Mesothelial cell of epicardium (in vitro differentiated cells): ENCODE data around the gene ZNF438. TPM values are rescaled to one million over a fixed set of nuclear protein-coding genes. Genes with fewer than 3 reads are reported as not detected.
"Not testable (repeated sequence)": the region's sequence is repeated elsewhere in the genome, so short reads cannot be mapped to it uniquely, and the experiment has no call there.

Experiments
- DNase-seq, 2 experiments: peaks; one replicate each; pipeline ENCODE4 v3.0.0; 2021; ENCODE audit warnings: low spot score in 2 of 2; ENCODE audit not compliant: unreplicated experiment in 2 of 2
- H3K27ac Mint-ChIP-seq: 2 replicates; pipeline ENCODE4 v1.8.0; 2021; ENCODE audit warnings: mixed read lengths
- H3K27me3 Mint-ChIP-seq: 2 replicates; pipeline ENCODE4 v1.8.0; 2021; ENCODE audit warnings: low read depth, mixed read lengths
- H3K36me3 Mint-ChIP-seq: 2 replicates; pipeline ENCODE4 v1.8.0; 2021; ENCODE audit warnings: mixed read lengths
- H3K4me1 Mint-ChIP-seq: 2 replicates; pipeline ENCODE4 v1.8.0; 2021; ENCODE audit warnings: mixed read lengths
- H3K4me3 Mint-ChIP-seq: 2 replicates; pipeline ENCODE4 v1.8.0; 2021; ENCODE audit warnings: mild to moderate bottlenecking, moderate library complexity, mixed read lengths
- H3K9me3 Mint-ChIP-seq: 2 replicates; pipeline ENCODE4 v1.8.0; 2021; ENCODE audit warnings: mixed read lengths
- total RNA-seq: library from RNA; stranded (reverse); gene quantifications from 3 replicates; pipeline ENCODE4 v1.2.1, GENCODE V29; 2021
- TF ChIP-seq, protein P1 (sequence below): fragments of 200-600 bp; sonication (generic); IDR thresholded peaks from one replicate; pipeline ENCODE4 v1.5.0; 2021; ENCODE audit warnings: antibody characterized with exemption; ENCODE audit not compliant: unreplicated experiment

The ZNF438 gene
- total RNA-seq, 1 donor from 2014 or later = 6.0 TPM

- H3K27ac Mint-ChIP-seq = no peak overlapping the region
- no peaks in the 10 kb centered on the region for H3K36me3 Mint-ChIP-seq
- H3K27me3 Mint-ChIP-seq = no peaks in the 10 kb centered on the region
- no peak overlapping the region for H3K4me3 Mint-ChIP-seq
- peaks cover 11% of the 10 kb centered on the region for H3K4me1 Mint-ChIP-seq
- DNase-seq = no peak
- H3K9me3 Mint-ChIP-seq = peaks cover 3% of the 10 kb centered on the region
- TF ChIP-seq, protein P1, sequence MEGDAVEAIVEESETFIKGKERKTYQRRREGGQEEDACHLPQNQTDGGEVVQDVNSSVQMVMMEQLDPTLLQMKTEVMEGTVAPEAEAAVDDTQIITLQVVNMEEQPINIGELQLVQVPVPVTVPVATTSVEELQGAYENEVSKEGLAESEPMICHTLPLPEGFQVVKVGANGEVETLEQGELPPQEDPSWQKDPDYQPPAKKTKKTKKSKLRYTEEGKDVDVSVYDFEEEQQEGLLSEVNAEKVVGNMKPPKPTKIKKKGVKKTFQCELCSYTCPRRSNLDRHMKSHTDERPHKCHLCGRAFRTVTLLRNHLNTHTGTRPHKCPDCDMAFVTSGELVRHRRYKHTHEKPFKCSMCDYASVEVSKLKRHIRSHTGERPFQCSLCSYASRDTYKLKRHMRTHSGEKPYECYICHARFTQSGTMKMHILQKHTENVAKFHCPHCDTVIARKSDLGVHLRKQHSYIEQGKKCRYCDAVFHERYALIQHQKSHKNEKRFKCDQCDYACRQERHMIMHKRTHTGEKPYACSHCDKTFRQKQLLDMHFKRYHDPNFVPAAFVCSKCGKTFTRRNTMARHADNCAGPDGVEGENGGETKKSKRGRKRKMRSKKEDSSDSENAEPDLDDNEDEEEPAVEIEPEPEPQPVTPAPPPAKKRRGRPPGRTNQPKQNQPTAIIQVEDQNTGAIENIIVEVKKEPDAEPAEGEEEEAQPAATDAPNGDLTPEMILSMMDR = no peak
Measured at GRCh38 chr10:31058795-31059703, 27.4 kb upstream of the ZNF438 start.

DNA sequence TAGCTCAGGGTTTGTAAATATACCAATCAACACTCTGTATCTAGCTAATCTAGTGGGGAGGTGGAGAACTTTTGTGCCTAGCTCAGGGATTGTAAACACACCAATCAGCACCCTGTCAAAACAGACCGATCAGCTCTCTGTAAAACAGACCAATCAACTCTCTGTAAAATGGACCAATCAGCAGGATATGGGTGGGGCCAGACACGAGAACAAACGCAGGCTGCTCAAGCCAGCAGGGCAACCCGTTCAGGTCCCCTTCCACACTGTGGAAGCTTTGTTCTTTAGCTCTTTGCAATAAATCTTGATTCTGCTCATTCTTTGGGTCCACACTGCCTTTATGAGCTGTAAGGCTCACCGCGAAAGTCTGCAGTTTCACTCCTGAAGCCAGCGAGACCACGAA is 25.0 kb upstream of the ZNF438 start:
- H3K36me3 Mint-ChIP-seq = not testable (repeated sequence)

DNA sequence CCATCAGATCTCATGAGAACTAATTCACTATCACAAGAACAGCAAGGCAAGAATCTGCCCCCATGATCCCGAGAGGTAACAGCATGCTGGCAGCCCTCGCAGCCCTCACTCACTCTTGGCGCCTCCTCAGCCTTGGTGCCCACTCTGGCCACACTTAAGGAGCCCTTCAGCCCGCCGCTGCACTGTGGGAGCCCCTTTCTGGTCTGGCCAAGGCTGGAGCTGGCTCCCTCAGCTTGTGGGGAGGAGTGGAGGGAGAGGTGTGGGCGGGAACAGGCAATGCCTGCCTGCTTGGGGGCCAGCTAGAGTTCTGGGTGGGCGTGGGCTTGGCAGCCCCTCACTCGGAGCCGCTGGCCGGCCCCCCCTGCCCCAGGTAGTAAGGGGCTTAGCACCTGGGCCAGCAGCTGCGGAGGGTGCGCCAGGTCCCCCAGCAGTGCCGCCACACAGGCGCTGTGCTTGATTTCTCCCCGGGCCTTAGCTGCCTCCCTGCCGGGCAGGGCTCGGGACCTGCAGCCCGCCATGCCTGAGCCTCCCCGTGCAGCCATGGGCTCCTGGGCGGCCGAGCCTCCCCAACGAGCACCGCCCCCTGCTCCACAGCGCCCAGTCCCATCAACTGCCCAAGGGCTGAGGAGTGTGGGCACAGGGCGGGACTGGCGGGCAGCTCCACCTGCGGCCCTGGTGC is 24.0 kb upstream of the ZNF438 start:
- no peak overlapping the region for H3K27ac Mint-ChIP-seq

More for the DNA sequence above, 25.0 kb upstream of the ZNF438 start:
- H3K27ac Mint-ChIP-seq, H3K4me1 Mint-ChIP-seq, H3K27me3 Mint-ChIP-seq, H3K4me3 Mint-ChIP-seq, DNase-seq: not testable (repeated sequence)
- peaks cover 18% of the 10 kb centered on the region for H3K9me3 Mint-ChIP-seq

DNA sequence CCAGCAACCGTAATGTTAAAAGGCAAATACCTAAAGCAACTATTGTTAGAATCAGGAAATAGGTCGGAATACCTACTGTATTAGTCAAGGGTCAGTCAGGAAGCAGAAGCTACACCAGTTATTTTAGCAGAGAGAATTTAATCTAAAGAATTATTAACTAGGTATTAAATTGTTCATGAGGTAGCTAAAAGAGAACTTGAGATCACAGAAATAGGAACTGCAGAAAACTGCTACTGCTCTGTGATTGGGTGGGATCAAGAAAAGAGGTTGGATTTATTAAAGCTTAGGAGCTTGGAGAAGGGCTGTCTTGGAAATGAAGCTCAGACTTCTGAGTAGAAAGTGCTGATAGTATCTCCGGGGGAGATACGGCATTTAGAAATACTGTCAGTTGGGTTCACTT is 20.0 kb upstream of the ZNF438 start:
- Mint-ChIP-seq H3K27me3 (no peaks in the 10 kb centered on the region), H3K27ac (no peak overlapping the region), H3K36me3 (peaks cover 2% of the 10 kb centered on the region), H3K9me3 (peaks cover 29% of the 10 kb centered on the region), H3K4me1 (no peaks in the 10 kb centered on the region), H3K4me3 (no peak overlapping the region)
- DNase-seq = no peak
- TF ChIP-seq, protein P1 = no peak

More for the DNA sequence above, 24.0 kb upstream of the ZNF438 start:
- no peak for DNase-seq
- Mint-ChIP-seq H3K27me3 (no peaks in the 10 kb centered on the region), H3K36me3 (peaks cover 2% of the 10 kb centered on the region), H3K4me1 (peaks cover 3% of the 10 kb centered on the region), H3K9me3 (peaks cover 22% of the 10 kb centered on the region), H3K4me3 (no peak overlapping the region)
- TF ChIP-seq, protein P1 = no peak

DNA sequence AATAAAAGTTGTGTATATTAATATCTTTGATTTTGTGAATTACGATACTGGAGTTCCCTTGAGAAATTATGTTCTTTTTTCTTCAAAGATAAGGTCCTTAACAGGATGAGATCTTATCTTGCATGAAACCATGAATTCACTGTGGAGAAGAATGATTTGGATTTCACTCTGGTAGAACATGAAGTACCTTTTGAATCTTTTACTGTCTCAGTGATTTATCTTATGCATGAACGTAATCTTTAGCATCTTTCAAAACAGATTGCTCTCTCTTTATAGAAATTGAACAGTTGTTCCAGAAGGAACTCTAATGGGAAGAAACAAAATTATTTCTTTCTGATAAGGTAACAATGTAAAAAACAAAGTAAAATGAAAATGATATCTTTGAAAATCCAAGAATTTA is 11.0 kb upstream of the ZNF438 start:
- H3K4me3 Mint-ChIP-seq = no peak overlapping the region
- no peaks in the 10 kb centered on the region for H3K36me3 Mint-ChIP-seq
- H3K4me1 Mint-ChIP-seq = peaks cover 13% of the 10 kb centered on the region
- no peak overlapping the region for H3K27ac Mint-ChIP-seq
- no peak for DNase-seq
- H3K27me3 Mint-ChIP-seq = no peaks in the 10 kb centered on the region
- TF ChIP-seq, protein P1 = no peak
- peaks cover 21% of the 10 kb centered on the region for H3K9me3 Mint-ChIP-seq

DNA sequence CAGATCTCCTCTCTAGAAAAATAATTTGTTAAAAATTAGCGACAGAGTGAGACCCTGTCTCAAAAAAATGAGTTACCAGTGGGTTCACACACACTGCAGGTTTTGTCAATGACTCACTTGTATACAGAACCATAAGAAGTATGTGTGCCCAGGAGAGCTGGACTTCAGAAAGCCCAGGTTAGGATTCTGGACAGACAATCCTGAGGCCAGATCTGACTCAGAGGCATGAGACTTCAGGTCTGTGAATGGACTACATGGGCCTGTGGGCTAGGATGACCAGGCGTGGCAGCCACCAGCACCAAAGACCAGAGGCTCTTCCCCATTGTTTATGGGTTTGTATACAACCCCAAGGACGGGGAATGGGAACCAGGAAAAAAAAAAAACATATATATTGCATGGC is 9.3 kb upstream of the ZNF438 start:
- no peak overlapping the region for H3K4me3 Mint-ChIP-seq
- H3K27me3 Mint-ChIP-seq = no peaks in the 10 kb centered on the region
- no peak for DNase-seq
- H3K4me1 Mint-ChIP-seq = peaks cover 13% of the 10 kb centered on the region
- H3K36me3 Mint-ChIP-seq = no peaks in the 10 kb centered on the region
- H3K27ac Mint-ChIP-seq = no peak overlapping the region
- peaks cover 11% of the 10 kb centered on the region for H3K9me3 Mint-ChIP-seq
- TF ChIP-seq, protein P1 = no peak

DNA sequence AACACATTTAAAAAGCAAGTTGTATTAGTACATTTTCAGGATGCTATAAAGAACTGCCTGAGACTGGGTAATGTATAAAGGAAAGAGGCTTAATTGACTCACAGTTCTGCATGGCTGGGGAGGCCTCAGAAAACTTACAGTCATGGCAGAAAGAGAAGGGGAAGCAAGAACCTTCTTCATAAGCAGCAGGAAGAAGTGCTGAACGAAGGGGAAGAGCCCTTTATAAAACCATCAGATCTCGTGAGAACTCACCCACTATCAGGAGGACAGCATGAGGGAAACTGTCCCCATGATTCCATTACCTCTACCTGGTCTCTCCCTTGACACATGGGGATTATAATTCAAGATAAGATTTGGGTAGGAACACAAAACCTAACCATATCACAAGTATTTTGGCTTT is 7.3 kb upstream of the ZNF438 start:
- H3K9me3 Mint-ChIP-seq, H3K4me3 Mint-ChIP-seq: not testable (repeated sequence)

More for the DNA sequence above, 7.3 kb upstream of the ZNF438 start:
- not testable (repeated sequence) for DNase-seq, H3K27ac Mint-ChIP-seq, H3K27me3 Mint-ChIP-seq, H3K36me3 Mint-ChIP-seq
- peaks cover 14% of the 10 kb centered on the region for H3K4me1 Mint-ChIP-seq
